Activated T-cell treated with anti-CD3 and anti-CD28 coated beads, Interleukin-2, amount 50 U/mL, for 4 hours (primary cell): ENCODE measurements around the gene TBC1D10A. TPM values are rescaled to one million over a fixed set of nuclear protein-coding genes. Genes with fewer than 3 reads are reported as not detected.

ENCODE experiments used
- ATAC-seq, 2 donors: fragments of 200-7000 bp; cut with Tn5 transposase; one replicate each; pipeline ENCODE4 v1.10.0; 2021
- DNase-seq: peaks from one replicate; pipeline ENCODE4 v3.0.0-alpha.2; 2020
- H3K27me3 Mint-ChIP-seq: one replicate; pipeline ENCODE4 v1.8.0; 2021; ENCODE audit warnings: low read depth, mixed read lengths
- H3K36me3 Mint-ChIP-seq: one replicate; pipeline ENCODE4 v1.8.0; 2022; ENCODE audit warnings: mixed read lengths; ENCODE audit not compliant: insufficient read depth
- H3K4me1 Mint-ChIP-seq: one replicate; pipeline ENCODE4 v1.8.0; 2021; ENCODE audit warnings: low read depth, mixed read lengths
- H3K4me3 Mint-ChIP-seq: one replicate; pipeline ENCODE4 v1.8.0; 2021; ENCODE audit warnings: mild to moderate bottlenecking, moderate library complexity, mixed read lengths
- H3K9me3 Mint-ChIP-seq: one replicate; pipeline ENCODE4 v1.8.0; 2021; ENCODE audit warnings: mixed read lengths
- total RNA-seq, 3 donors: library from RNA; stranded (reverse); gene quantifications; one replicate each; pipeline ENCODE4 v1.2.1, GENCODE V29; 2021

Gene TBC1D10A
- total RNA-seq, 3 donors from 2014 or later: 12.6 to 16.4 (median 14.0) TPM

- DNase-seq (no peak), ATAC-seq (no peak)
- Mint-ChIP-seq H3K36me3 (peaks cover 54% of the 10 kb centered on the region), H3K9me3 (no peaks in the 10 kb centered on the region), H3K4me3 (no peak overlapping the region), H3K27me3 (no peaks in the 10 kb centered on the region), H3K4me1 (peaks cover 29% of the 10 kb centered on the region)
Measured at GRCh38 chr22:30335236-30335635, 8.5 kb upstream of the TBC1D10A start.

GRCh38 chr22:30334646-30335045, 7.9 kb upstream of the TBC1D10A start:
- no peak for DNase-seq
- Mint-ChIP-seq H3K4me1 (peaks cover 29% of the 10 kb centered on the region), H3K9me3 (no peaks in the 10 kb centered on the region), H3K27me3 (no peaks in the 10 kb centered on the region), H3K36me3 (peaks cover 53% of the 10 kb centered on the region), H3K4me3 (no peak overlapping the region)
- peak in 1 of 2 donors; percentile 27 for ATAC-seq

- H3K4me3 Mint-ChIP-seq: no peak overlapping the region
- no peaks in the 10 kb centered on the region for H3K27me3 Mint-ChIP-seq
- peaks cover 49% of the 10 kb centered on the region for H3K36me3 Mint-ChIP-seq
- DNase-seq: no peak
- H3K4me1 Mint-ChIP-seq: peaks cover 29% of the 10 kb centered on the region
- no peaks in the 10 kb centered on the region for H3K9me3 Mint-ChIP-seq
- peak in 1 of 2 donors; percentile 37 for ATAC-seq
Measured at GRCh38 chr22:30333707-30334087, 7.0 kb upstream of the TBC1D10A start.

GRCh38 chr22:30332994-30333706, 6.4 kb upstream of the TBC1D10A start:
- DNase-seq (no peak), ATAC-seq (peak; percentile 52 to 54)
- H3K4me1 Mint-ChIP-seq: peaks cover 29% of the 10 kb centered on the region
- no peaks in the 10 kb centered on the region for H3K9me3 Mint-ChIP-seq
- no peak overlapping the region for H3K4me3 Mint-ChIP-seq
- H3K27me3 Mint-ChIP-seq: no peaks in the 10 kb centered on the region
- H3K36me3 Mint-ChIP-seq: peaks cover 46% of the 10 kb centered on the region

GRCh38 chr22:30332551-30332950, 5.8 kb upstream of the TBC1D10A start:
- no peak for ATAC-seq
- no peak for DNase-seq
- H3K4me3 Mint-ChIP-seq: no peak overlapping the region
- peaks cover 41% of the 10 kb centered on the region for H3K36me3 Mint-ChIP-seq
- H3K9me3 Mint-ChIP-seq: no peaks in the 10 kb centered on the region
- H3K27me3 Mint-ChIP-seq: no peaks in the 10 kb centered on the region
- H3K4me1 Mint-ChIP-seq: peaks cover 34% of the 10 kb centered on the region

GRCh38 chr22:30328466-30329049, 1.8 kb upstream of the TBC1D10A start:
- H3K27me3 Mint-ChIP-seq: no peaks in the 10 kb centered on the region
- peaks cover 13% of the 10 kb centered on the region for H3K36me3 Mint-ChIP-seq
- ATAC-seq (no peak), DNase-seq (no peak)
- peaks cover 42% of the 10 kb centered on the region for H3K4me1 Mint-ChIP-seq
- no peak overlapping the region for H3K4me3 Mint-ChIP-seq
- no peaks in the 10 kb centered on the region for H3K9me3 Mint-ChIP-seq

GRCh38 chr22:30327864-30328345, 1.2 kb upstream of the TBC1D10A start:
- Mint-ChIP-seq H3K4me3 (peak overlapping the region; percentile 73), H3K9me3 (no peaks in the 10 kb centered on the region), H3K36me3 (peaks cover 18% of the 10 kb centered on the region), H3K27me3 (no peaks in the 10 kb centered on the region), H3K4me1 (peaks cover 42% of the 10 kb centered on the region)
- ATAC-seq: no peak
- DNase-seq: no peak

GRCh38 chr22:30326255-30326705, 461 bp downstream of the TBC1D10A start:
- no peaks in the 10 kb centered on the region for H3K9me3 Mint-ChIP-seq
- ATAC-seq: peak; percentile 30 to 34
- H3K36me3 Mint-ChIP-seq: peaks cover 13% of the 10 kb centered on the region
- peaks cover 50% of the 10 kb centered on the region for H3K4me1 Mint-ChIP-seq
- H3K4me3 Mint-ChIP-seq: peak overlapping the region; percentile 85
- no peaks in the 10 kb centered on the region for H3K27me3 Mint-ChIP-seq
- peak; percentile 15 for DNase-seq

- ATAC-seq (no peak), DNase-seq (no peak)
- peaks cover 55% of the 10 kb centered on the region for H3K4me1 Mint-ChIP-seq
- no peaks in the 10 kb centered on the region for H3K9me3 Mint-ChIP-seq
- peak overlapping the region; percentile 85 for H3K4me3 Mint-ChIP-seq
- peaks cover 13% of the 10 kb centered on the region for H3K36me3 Mint-ChIP-seq
- H3K27me3 Mint-ChIP-seq: no peaks in the 10 kb centered on the region
Measured at GRCh38 chr22:30325724-30326254, 952 bp downstream of the TBC1D10A start.

GRCh38 chr22:30325065-30325720, 1.5 kb downstream of the TBC1D10A start:
- H3K36me3 Mint-ChIP-seq: peaks cover 11% of the 10 kb centered on the region
- peak overlapping the region; percentile 85 for H3K4me3 Mint-ChIP-seq
- no peaks in the 10 kb centered on the region for H3K9me3 Mint-ChIP-seq
- H3K27me3 Mint-ChIP-seq: no peaks in the 10 kb centered on the region
- H3K4me1 Mint-ChIP-seq: peaks cover 61% of the 10 kb centered on the region
- ATAC-seq (no peak), DNase-seq (no peak)

- H3K9me3 Mint-ChIP-seq: no peaks in the 10 kb centered on the region
- ATAC-seq: no peak
- H3K4me3 Mint-ChIP-seq: peak overlapping the region; percentile 85
- DNase-seq: no peak
- H3K4me1 Mint-ChIP-seq: peaks cover 71% of the 10 kb centered on the region
- no peaks in the 10 kb centered on the region for H3K27me3 Mint-ChIP-seq
- peaks cover 8% of the 10 kb centered on the region for H3K36me3 Mint-ChIP-seq
Measured at GRCh38 chr22:30324014-30324730, 2.6 kb downstream of the TBC1D10A start.

GRCh38 chr22:30323246-30323645, 3.5 kb downstream of the TBC1D10A start:
- H3K36me3 Mint-ChIP-seq: peaks cover 14% of the 10 kb centered on the region
- no peak for DNase-seq
- H3K4me3 Mint-ChIP-seq: no peak overlapping the region
- ATAC-seq: no peak
- peaks cover 81% of the 10 kb centered on the region for H3K4me1 Mint-ChIP-seq
- H3K27me3 Mint-ChIP-seq: no peaks in the 10 kb centered on the region
- no peaks in the 10 kb centered on the region for H3K9me3 Mint-ChIP-seq

GRCh38 chr22:30321461-30321860, 5.3 kb downstream of the TBC1D10A start:
- ATAC-seq (no peak), DNase-seq (no peak)
- Mint-ChIP-seq H3K27me3 (no peaks in the 10 kb centered on the region), H3K36me3 (peaks cover 16% of the 10 kb centered on the region), H3K4me3 (no peak overlapping the region), H3K9me3 (no peaks in the 10 kb centered on the region), H3K4me1 (peaks cover 87% of the 10 kb centered on the region)

GRCh38 chr22:30320021-30320556, 6.7 kb downstream of the TBC1D10A start:
- Mint-ChIP-seq H3K4me1 (peaks cover 92% of the 10 kb centered on the region), H3K36me3 (peaks cover 22% of the 10 kb centered on the region), H3K4me3 (no peak overlapping the region), H3K27me3 (no peaks in the 10 kb centered on the region), H3K9me3 (no peaks in the 10 kb centered on the region)
- ATAC-seq (no peak), DNase-seq (no peak)
